GM18505 (cell line): ENCODE results near the gene OXSR1.
"Not testable (repeated sequence)": the region's sequence is repeated elsewhere in the genome, so short reads cannot be mapped to it uniquely, and the experiment has no call there.

ENCODE experiments used
- ATAC-seq: cut with Tn5 transposase; IDR thresholded peaks from one replicate; pipeline ENCODE4 v1.9.1; 2021; ENCODE audit not compliant: unreplicated experiment
- POLR2A ChIP-seq: IDR thresholded peaks from 4 replicates; pipeline ENCODE4 v1.6.1; 2011; ENCODE audit warnings: borderline replicate concordance; ENCODE audit not compliant: insufficient read depth, insufficient read length; ENCODE audit errors: extremely low read depth

OXSR1 gene

GRCh38 chr3:38124324-38125122 is 40.8 kb upstream of the OXSR1 start:
- TF ChIP-seq POLR2A = no peak
- no peak for ATAC-seq

GRCh38 chr3:38125305-38126120 is 39.8 kb upstream of the OXSR1 start:
- no peak for ATAC-seq
- no peak for TF ChIP-seq POLR2A

GRCh38 chr3:38126121-38126892 is 39.0 kb upstream of the OXSR1 start:
- no peak for TF ChIP-seq POLR2A
- ATAC-seq = no peak

GRCh38 chr3:38127611-38128302 is 37.6 kb upstream of the OXSR1 start:
- no peak for TF ChIP-seq POLR2A
- no peak for ATAC-seq

GRCh38 chr3:38128303-38128655 is 37.1 kb upstream of the OXSR1 start:
- no peak for TF ChIP-seq POLR2A
- ATAC-seq = no peak

GRCh38 chr3:38129058-38129457 is 36.3 kb upstream of the OXSR1 start:
- no peak for ATAC-seq
- no peak for TF ChIP-seq POLR2A

- TF ChIP-seq POLR2A = no peak
- ATAC-seq = no peak
Observed at GRCh38 chr3:38130631-38131065, 34.7 kb upstream of the OXSR1 start.

- no peak for ATAC-seq
- TF ChIP-seq POLR2A = no peak
Observed at GRCh38 chr3:38131621-38132369, 33.5 kb upstream of the OXSR1 start.

GRCh38 chr3:38133209-38133556 is 32.2 kb upstream of the OXSR1 start:
- ATAC-seq = no peak
- TF ChIP-seq POLR2A = no peak

GRCh38 chr3:38133557-38134405 is 31.6 kb upstream of the OXSR1 start:
- ATAC-seq = no peak

GRCh38 chr3:38134517-38135143 is 30.7 kb upstream of the OXSR1 start:
- not testable (repeated sequence) for ATAC-seq

More at GRCh38 chr3:38133557-38134405, 31.6 kb upstream of the OXSR1 start:
- TF ChIP-seq POLR2A = no peak

- not testable (repeated sequence) for ATAC-seq
Observed at GRCh38 chr3:38135621-38136277, 29.6 kb upstream of the OXSR1 start.
